ENCODE data around the gene TRABD2B. TPM values are rescaled to one million over a fixed set of nuclear protein-coding genes. Genes with fewer than 3 reads are reported as not detected.

The TRABD2B gene
- total and polyA plus RNA-seq, 2 experiments from 2014 or later = 1.6 to 2.0 TPM

GRCh38 chr1:47785118-47785517 lies 212.1 kb downstream of the TRABD2B start:
- Mint-ChIP-seq H3K9me3 (no peaks in the 10 kb centered on the region), H3K4me3 (no peak overlapping the region), H3K4me1 (no peaks in the 10 kb centered on the region), H3K36me3 (ENCODE audit: low read depth) (no peaks in the 10 kb centered on the region), H3K27ac (no peak overlapping the region), H3K27me3 (ENCODE audit: insufficient read depth, low read depth, poor library complexity) (no peaks in the 10 kb centered on the region)
- Histone ChIP-seq H2AFZ (no peak overlapping the region), H4K20me1 (replicated peaks; ENCODE audit: insufficient read depth) (no peaks in the 10 kb centered on the region), H3K4me3 (no peak overlapping the region), H3K4me2 (no peak overlapping the region), H3K27ac (ENCODE audit: low read depth) (no peak overlapping the region), H3K79me2 (replicated peaks; ENCODE audit: insufficient read depth) (no peaks in the 10 kb centered on the region), H3K9me2 (ENCODE audit: insufficient read depth) (no peaks in the 10 kb centered on the region), H3K27me3 (ENCODE audit: insufficient read depth) (no peaks in the 10 kb centered on the region), H3K4me1 (ENCODE audit: insufficient read depth) (no peaks in the 10 kb centered on the region), H3F3A (replicated peaks; ENCODE audit: low read depth) (no peaks in the 10 kb centered on the region), H3K36me3 (ENCODE audit: insufficient read depth) (no peaks in the 10 kb centered on the region)
- ATAC-seq = no peak
- no peak for DNase-seq (ENCODE audit: low spot score)
- TF ChIP-seq NANOG (IDR thresholded peaks at IDR 0.05; ENCODE audit: borderline replicate concordance) = no peak
- no peak for TF ChIP-seq CTCF (conservative IDR thresholded peaks at IDR 0.05; ENCODE audit: low read depth in 2 of 2)
- no peak for TF ChIP-seq EZH2phosphoT487 (IDR thresholded peaks at IDR 0.05; ENCODE audit: unreplicated experiment)
- TF ChIP-seq ZNF114 (CRISPR knock-in tag; IDR thresholded peaks at IDR 0.05) = no peak
- no peak for TF ChIP-seq ETS1 (IDR thresholded peaks at IDR 0.05)
- TF ChIP-seq REST (IDR thresholded peaks at IDR 0.05; ENCODE audit: unreplicated experiment) = no peak
- no peak for TF ChIP-seq ZNF331 (CRISPR knock-in tag; IDR thresholded peaks at IDR 0.05; ENCODE audit: low read depth)

- Histone ChIP-seq H3K79me2 (replicated peaks; ENCODE audit: insufficient read depth) (no peaks in the 10 kb centered on the region), H3K9me2 (ENCODE audit: insufficient read depth) (no peaks in the 10 kb centered on the region), H3K36me3 (ENCODE audit: insufficient read depth) (no peaks in the 10 kb centered on the region), H3K27me3 (ENCODE audit: insufficient read depth) (no peaks in the 10 kb centered on the region), H3K4me1 (ENCODE audit: insufficient read depth) (no peaks in the 10 kb centered on the region), H3F3A (replicated peaks; ENCODE audit: low read depth) (no peaks in the 10 kb centered on the region), H3K4me3 (no peak overlapping the region), H4K20me1 (replicated peaks; ENCODE audit: insufficient read depth) (no peaks in the 10 kb centered on the region), H3K4me2 (no peak overlapping the region), H3K27ac (ENCODE audit: low read depth) (no peak overlapping the region), H2AFZ (no peak overlapping the region)
- Mint-ChIP-seq H3K36me3 (ENCODE audit: low read depth) (no peaks in the 10 kb centered on the region), H3K4me1 (no peaks in the 10 kb centered on the region), H3K9me3 (no peaks in the 10 kb centered on the region), H3K4me3 (no peak overlapping the region), H3K27ac (no peak overlapping the region), H3K27me3 (ENCODE audit: insufficient read depth, low read depth, poor library complexity) (no peaks in the 10 kb centered on the region)
- ATAC-seq = no peak
- DNase-seq (ENCODE audit: low spot score) = no peak
- TF ChIP-seq ZNF462 (CRISPR knock-in tag; IDR thresholded peaks at IDR 0.05) = no peak
- TF ChIP-seq NANOG (IDR thresholded peaks at IDR 0.05; ENCODE audit: borderline replicate concordance) = no peak
- TF ChIP-seq ETS1 (IDR thresholded peaks at IDR 0.05) = no peak
These were observed 212.7 kb downstream of the TRABD2B start for GRCh38 chr1:47784497-47784822.
